HCT116 (cell line): ENCODE results near the gene KCNK10.

Experiments used
- CEBPB ChIP-seq: IDR thresholded peaks from 2 replicates; pipeline ENCODE4 v1.6.1; 2012; ENCODE audit warnings: low read depth
- CTCF ChIP-seq, 3 experiments: fragments of 200-600 bp in 1 of 3; sonication (generic) in 1 of 3; IDR thresholded peaks in 2 of 3; conservative IDR thresholded peaks in 1 of 3; 2 replicates each; pipeline ENCODE4 v1.5.1; 2012 to 2017; ENCODE audit warnings: low read depth in 2 of 3, low read length in 2 of 3, antibody characterized with exemption in 1 of 3, borderline replicate concordance in 1 of 3, control low read depth in 1 of 3, mild to moderate bottlenecking in 1 of 3, mixed read lengths in 1 of 3, mixed run types in 1 of 3, moderate library complexity in 1 of 3; ENCODE audit not compliant: insufficient read depth in 1 of 3
- EZH2 ChIP-seq: fragments of 200-600 bp; sonication (generic); IDR thresholded peaks from 2 replicates; pipeline ENCODE4 v1.6.1; 2017; ENCODE audit warnings: antibody characterized with exemption, mixed run types
- MAX ChIP-seq: IDR thresholded peaks from 2 replicates; pipeline ENCODE4 v1.6.1; 2012
- POLR2A ChIP-seq: IDR thresholded peaks from 2 replicates; pipeline ENCODE4 v1.7.0; 2011; ENCODE audit warnings: borderline replicate concordance; ENCODE audit not compliant: insufficient read depth, insufficient read length; ENCODE audit errors: extremely low read depth
- POLR2AphosphoS5 ChIP-seq: IDR thresholded peaks from 2 replicates; pipeline ENCODE4 v1.6.1; 2011; ENCODE audit warnings: mild to moderate bottlenecking, low read depth, low read length, moderate library complexity
- RAD21 ChIP-seq: IDR thresholded peaks from 2 replicates; pipeline ENCODE4 v1.6.1; 2012; ENCODE audit warnings: low read depth, mild to moderate bottlenecking
- SP1 ChIP-seq: IDR thresholded peaks from 2 replicates; pipeline ENCODE4 v1.6.1; 2012; ENCODE audit warnings: low read depth
- SRF ChIP-seq: IDR thresholded peaks from 2 replicates; pipeline ENCODE4 v1.6.1; 2012; ENCODE audit warnings: low read depth
- YY1 ChIP-seq: IDR thresholded peaks from 2 replicates; pipeline ENCODE4 v1.6.1; 2011; ENCODE audit warnings: low read length, low read depth, moderate library complexity, mild to moderate bottlenecking; ENCODE audit not compliant: insufficient replicate concordance; ENCODE audit errors: extremely low read depth

DNA sequence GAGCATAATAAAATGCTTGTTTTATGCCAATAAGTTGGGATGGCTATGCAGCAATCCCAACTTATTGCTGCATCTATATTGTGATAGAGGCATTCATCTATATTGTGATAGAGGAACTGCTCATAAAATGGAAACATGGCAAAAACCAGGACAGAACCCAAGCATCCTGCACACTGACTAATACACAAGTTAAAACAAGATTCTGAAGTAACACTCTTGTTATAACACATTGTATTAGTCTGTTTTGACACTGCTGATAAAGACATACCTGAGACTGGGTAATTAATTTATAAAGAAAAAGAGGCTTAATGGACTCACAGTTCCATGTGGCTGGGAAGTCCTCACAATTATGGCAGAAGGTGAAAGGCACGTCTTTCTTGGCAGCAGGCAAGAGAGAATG lies 36.8 kb downstream of the KCNK10 start:
- TF ChIP-seq CEBPB = no peak
- no peak for TF ChIP-seq SP1
- TF ChIP-seq POLR2A = no peak
- TF ChIP-seq SRF = no peak
- no peak for TF ChIP-seq RAD21
- no peak for TF ChIP-seq MAX
- no peak for TF ChIP-seq EZH2
- no peak for TF ChIP-seq CTCF (IDR thresholded peaks at IDR 0.05 in 2 of 3, conservative IDR thresholded peaks at IDR 0.05 in 1 of 3; ENCODE audit: borderline replicate concordance in 1 of 3, insufficient read depth in 1 of 3, low read depth in 2 of 3, low read length in 2 of 3)
- no peak for TF ChIP-seq POLR2AphosphoS5
- no peak for TF ChIP-seq YY1
